Measurements from ENCODE around the gene CDCA5. TPM values are rescaled to one million over a fixed set of nuclear protein-coding genes. Genes with fewer than 3 reads are reported as not detected.

The CDCA5 gene
- total RNA-seq, 1 experiment from 2014 or later = 73.4 TPM

DNA sequence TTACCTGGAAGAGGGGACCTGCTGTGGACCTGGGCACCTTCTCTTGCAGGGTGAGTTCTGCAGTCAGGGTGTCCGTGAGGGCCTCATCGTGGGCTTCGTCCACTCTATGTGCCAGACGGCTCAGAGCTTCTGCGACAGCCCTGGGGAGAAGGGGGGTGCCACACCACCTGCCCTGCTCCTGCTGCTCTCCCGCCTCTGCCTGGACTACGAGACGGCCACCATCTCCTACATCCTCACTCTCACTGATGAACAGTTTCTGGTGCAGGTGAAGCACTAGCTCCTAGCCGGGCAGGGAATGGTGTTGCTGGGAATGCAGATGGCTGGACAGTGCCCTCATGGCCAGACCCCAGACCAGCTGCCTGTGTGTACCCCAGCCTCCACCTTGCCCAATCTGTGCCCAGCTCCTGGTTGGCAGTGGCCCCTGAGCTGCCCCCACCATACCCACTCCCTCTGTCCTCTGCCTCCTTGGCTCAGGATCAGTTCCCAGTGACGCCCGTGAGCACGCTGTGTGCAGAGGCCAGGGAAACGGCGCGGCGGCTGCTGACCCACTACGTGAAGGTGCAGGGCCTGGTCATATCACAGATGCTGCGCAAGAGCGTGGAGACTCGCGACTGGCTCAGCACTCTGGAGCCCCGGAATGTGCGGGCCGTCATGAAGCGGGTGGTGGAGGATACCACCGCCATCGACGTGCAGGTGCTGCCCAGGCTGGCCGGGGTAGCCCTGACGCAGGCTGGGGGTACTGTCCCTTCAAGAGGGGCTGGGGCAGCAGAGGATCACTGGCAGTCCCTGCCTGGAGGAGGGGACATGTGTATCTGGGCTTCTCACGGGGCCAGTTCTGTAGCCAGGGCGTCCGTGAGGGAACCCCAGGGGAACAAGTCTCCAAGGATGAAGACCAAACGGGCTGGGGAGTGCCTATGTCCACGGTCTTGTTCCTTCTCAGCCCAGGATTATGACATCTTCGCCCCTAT, 25.7 kb upstream of the CDCA5 start:
- no peaks in the 10 kb centered on the region for H3K9me2 ChIP-seq (replicated peaks; ENCODE audit: low read length)
- no peaks in the 10 kb centered on the region for H3K27me3 ChIP-seq (ENCODE audit: low read length)
- intact Hi-C loops (cut with micrococcal nuclease) = no loop called here
- H3K9me3 ChIP-seq (ENCODE audit: low read length) = no peaks in the 10 kb centered on the region
- no peak overlapping the region for H3K4me3 ChIP-seq (ENCODE audit: low read length)
- DNase-seq (no peak), ATAC-seq (no peak)
- no peaks in the 10 kb centered on the region for H4K20me1 ChIP-seq (ENCODE audit: low read length)
- no peak overlapping the region for H2AFZ ChIP-seq (ENCODE audit: low read length)
- H3K9ac ChIP-seq (ENCODE audit: low read length) = no peak overlapping the region
- H3K36me3 ChIP-seq (ENCODE audit: low read depth, low read length) = no peaks in the 10 kb centered on the region
- peaks cover 9% of the 10 kb centered on the region for H3K4me1 ChIP-seq (ENCODE audit: insufficient read depth, low read length)
- no peaks in the 10 kb centered on the region for H3F3A ChIP-seq (ENCODE audit: low read length, unreplicated experiment)
- BruUV-seq (replicated peaks) = no TSS peak
- TF ChIP-seq CTCF (conservative IDR thresholded peaks at IDR 0.05; ENCODE audit: low read depth, low read length) (no peak), EZH2 (IDR thresholded peaks at IDR 0.05; ENCODE audit: low read length, unreplicated experiment) (no peak), EZH2phosphoT487 (IDR thresholded peaks at IDR 0.05; ENCODE audit: borderline replicate concordance, low read length) (no peak)
- no peak overlapping the region for H3K4me2 ChIP-seq (ENCODE audit: low read length)
- peaks cover 10% of the 10 kb centered on the region for H3K79me2 ChIP-seq (ENCODE audit: low read length)
- ChIA-PET POLR2A (ENCODE audit: unreplicated experiment) (no interaction called here), CTCF (interaction anchor here (0.6 to 1.3 kb wide), 3 partner anchors 10 to 224 kb away, joined by 3 read pairs; partner anchors contain the start of genes DPF2, FAU and MRPL49)
- no peak overlapping the region for H3K27ac ChIP-seq (ENCODE audit: low read length)

DNA sequence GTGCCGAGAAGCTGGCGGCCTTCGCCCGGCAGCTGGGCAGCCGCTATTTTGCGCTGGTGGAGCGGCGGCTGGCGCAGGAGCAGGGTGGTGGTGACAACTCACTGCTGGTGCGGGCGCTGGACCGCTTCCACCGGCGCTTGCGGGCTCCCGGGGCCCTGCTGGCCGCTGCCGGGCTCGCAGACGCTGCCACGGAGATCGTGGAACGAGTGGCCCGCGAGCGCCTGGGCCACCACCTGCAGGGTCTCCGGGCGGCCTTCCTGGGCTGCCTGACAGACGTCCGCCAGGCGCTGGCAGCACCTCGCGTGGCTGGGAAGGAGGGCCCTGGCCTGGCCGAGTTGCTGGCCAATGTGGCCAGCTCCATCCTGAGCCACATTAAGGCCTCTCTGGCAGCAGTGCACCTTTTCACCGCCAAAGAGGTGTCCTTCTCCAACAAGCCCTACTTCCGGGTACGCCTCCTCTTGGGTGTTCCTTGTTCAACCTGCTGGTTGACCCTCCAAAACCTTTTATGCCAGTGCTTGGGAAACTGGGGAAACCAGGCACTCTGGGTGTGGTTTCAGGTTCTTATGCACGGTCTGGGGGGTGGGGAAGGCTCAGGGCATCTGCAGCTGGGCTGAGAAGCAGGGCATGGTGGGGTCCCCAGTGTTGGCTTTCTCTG, 24.8 kb upstream of the CDCA5 start:
- Histone ChIP-seq H3K4me2 (ENCODE audit: low read length) (no peak overlapping the region), H3K27ac (ENCODE audit: low read length) (no peak overlapping the region), H2AFZ (ENCODE audit: low read length) (no peak overlapping the region), H3K79me2 (ENCODE audit: low read length) (peaks cover 20% of the 10 kb centered on the region), H4K20me1 (ENCODE audit: low read length) (no peaks in the 10 kb centered on the region), H3K27me3 (ENCODE audit: low read length) (no peaks in the 10 kb centered on the region), H3K4me1 (ENCODE audit: insufficient read depth, low read length) (peaks cover 9% of the 10 kb centered on the region), H3K4me3 (ENCODE audit: low read length) (no peak overlapping the region), H3K9ac (ENCODE audit: low read length) (no peak overlapping the region), H3K9me2 (replicated peaks; ENCODE audit: low read length) (no peaks in the 10 kb centered on the region), H3F3A (ENCODE audit: low read length, unreplicated experiment) (no peaks in the 10 kb centered on the region), H3K36me3 (ENCODE audit: low read depth, low read length) (no peaks in the 10 kb centered on the region), H3K9me3 (ENCODE audit: low read length) (no peaks in the 10 kb centered on the region)
- BruUV-seq (replicated peaks) = no TSS peak
- DNase-seq (no peak), ATAC-seq (no peak)
- intact Hi-C loops (cut with micrococcal nuclease) = no loop called here
- CTCF ChIA-PET = interaction anchor here (0.6 kb wide), 1 partner anchor 11 kb away, joined by 3 read pairs; no protein-coding TSS in a partner anchor
- POLR2A ChIA-PET (ENCODE audit: unreplicated experiment) = no interaction called here
- TF ChIP-seq EZH2phosphoT487 (IDR thresholded peaks at IDR 0.05; ENCODE audit: borderline replicate concordance, low read length) (no peak), CTCF (conservative IDR thresholded peaks at IDR 0.05; ENCODE audit: low read depth, low read length) (no peak), EZH2 (IDR thresholded peaks at IDR 0.05; ENCODE audit: low read length, unreplicated experiment) (no peak)
